Activated CD8-positive, alpha-beta memory T cell treated with anti-CD3 and anti-CD28 coated beads, Interleukin-2, amount 50 U/mL, for 4 hours (primary cell): ENCODE data around the gene SPPL2B.

Experiments used
- DNase-seq: peaks from one replicate; pipeline ENCODE4 v3.0.0-alpha.2; 2020

Gene SPPL2B

DNA sequence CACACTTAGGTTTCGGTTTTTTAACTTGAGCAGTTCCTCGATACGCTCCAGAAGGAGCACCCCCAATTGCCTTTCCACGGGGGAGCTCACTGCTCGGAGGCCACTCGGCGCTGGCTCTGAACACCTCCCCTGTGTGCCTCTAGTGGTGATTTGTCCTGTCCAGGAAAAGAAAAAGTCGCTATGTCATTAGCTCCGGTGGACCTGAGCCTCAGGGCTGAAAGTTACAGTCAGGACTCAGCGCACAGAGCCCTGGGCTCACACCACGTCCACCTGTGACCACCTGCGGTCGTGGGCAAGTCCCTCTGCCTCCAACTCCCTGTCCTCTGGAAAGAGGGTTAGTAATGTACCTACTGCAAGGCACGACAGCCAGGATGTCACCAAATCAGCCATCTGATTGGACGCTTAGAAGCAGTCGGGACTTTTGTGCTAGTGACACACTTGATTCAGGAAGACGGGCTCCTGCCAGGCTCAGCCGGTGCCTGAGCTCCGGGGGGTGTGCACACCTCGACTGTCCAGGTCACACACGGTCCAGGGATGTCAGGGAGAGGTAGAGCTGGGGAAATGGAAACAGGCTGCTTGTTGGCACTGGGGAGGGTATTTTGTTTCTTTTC, 27.7 kb downstream of the SPPL2B start:
- no peak for DNase-seq

DNA sequence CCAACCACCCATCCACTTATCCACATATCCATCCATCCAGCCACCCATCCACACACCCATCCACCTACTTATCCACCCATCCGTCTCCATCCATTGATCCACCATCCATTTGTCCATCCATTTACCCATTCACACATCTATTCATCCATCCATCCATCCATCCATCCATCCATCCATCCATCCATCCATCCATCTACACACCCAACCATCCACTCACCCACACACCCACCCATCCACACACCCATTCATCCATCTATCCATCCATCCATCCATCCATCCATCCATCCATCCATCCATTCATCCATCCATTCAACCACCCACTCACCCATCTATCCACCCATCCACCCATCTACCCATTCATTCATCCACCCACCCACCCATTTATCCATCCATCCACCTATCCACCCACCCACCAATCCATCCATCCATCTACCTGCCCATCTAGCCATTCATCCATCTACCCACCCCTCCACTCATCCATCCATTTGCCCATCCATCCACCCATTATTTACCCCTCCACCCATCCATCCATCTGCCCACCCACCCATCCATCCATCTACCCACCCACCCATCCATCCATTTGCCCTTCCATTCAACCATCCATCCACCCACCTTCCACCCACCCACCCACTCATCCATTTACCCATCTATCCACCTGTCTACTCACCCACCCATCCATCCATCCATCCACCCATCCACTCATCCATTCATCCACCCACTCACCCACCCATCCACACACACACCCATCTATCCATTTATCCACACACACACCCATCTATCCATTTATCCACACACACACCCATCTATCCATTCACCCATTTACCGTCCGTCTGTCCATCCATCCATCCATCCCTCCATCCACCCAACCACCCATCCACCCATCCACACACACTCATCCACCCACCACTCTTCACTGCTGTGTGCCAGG, 29.1 kb downstream of the SPPL2B start:
- no peak for DNase-seq

DNA sequence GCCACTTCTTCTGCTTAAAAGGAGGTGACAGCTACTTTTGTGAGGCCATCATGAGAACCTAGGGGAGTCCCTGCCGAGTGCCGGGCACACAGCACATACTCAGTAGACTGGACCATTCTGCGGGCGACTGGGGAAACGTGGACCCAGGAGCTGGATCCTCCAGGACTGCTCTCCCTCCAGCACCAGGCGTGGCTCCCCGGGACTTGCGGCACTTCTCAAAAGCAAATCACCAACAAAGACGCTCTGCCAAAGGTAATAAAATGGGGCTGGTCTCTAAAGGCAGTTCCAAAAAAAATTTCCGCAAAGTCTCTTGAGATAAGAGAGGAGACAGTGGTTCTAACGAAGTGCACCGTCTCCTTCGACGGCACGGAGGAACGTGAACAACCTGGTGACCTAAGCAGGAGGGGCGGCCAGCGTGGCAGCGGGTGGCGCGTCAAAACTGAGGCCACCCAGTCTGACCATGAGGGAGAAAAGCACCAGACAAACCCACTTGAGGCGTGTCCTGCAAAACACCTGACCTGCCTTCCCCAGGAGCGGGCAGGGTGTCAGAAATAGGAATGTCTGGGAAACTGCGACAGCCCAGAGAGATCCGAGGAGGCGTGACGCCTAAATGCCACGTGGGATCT, 30.2 kb downstream of the SPPL2B start:
- no peak for DNase-seq

DNA sequence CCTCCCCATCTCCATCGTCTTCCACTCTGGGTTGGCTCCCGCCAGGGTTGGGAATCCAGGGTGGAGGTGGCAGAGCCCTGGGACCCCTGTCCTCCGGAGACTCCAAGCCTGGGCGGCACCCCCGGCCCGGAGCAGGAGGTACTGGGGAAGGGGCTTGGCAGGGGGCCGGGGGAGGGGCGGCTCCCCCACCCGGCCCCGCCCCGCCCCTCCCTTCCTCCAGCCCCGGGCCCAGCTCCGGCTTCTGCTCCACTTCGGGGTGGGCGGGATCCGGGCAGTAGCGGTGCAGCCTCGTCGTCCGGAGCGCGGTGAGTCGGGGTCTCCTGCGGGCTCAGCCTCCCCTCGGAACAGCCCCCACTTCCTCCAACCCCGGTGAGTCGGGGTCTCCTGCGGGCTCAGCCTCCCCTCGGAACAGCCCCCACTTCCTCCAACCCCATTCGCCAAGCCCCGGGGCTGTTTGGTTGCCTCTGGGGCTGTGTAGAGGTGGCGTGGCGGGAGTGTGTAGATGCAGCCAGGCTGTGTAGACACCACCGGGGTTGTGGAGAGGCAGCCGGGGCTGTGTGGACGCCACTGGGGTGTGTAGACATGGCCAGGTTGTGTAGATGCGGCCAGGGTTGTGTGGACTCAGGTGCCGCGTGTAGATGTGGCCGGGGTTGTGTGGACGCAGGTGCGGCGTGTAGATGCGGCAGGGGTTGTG, 31.7 kb downstream of the SPPL2B start, which contains the start of gene TMPRSS9:
Gene TMPRSS9, plus strand, starts transcription at position 274 of the 694 bp plus-strand sequence. CDS start 29,521 bp downstream, outside the sequence.
- no peak for DNase-seq

DNA sequence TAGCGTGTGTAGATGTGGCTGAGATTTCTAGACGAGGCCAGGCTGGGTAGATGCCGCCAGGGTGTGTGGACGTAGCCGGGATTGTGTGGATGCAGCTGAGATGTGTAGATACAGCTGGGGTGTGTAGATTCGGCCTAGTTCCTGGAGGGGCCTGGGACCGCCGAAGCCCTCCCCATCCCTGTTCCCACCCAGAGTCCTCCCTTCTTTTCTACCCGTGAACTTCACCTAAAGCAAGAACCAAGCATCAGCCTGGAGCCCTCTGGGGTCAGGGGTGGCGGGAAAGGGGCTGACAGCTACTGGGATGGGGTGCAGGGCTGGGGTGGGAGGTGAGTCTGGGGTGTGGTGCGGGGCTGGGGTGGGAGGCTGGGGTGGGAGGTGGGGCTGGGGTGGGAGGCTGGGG, 32.3 kb downstream of the SPPL2B start:
- no peak for DNase-seq

DNA sequence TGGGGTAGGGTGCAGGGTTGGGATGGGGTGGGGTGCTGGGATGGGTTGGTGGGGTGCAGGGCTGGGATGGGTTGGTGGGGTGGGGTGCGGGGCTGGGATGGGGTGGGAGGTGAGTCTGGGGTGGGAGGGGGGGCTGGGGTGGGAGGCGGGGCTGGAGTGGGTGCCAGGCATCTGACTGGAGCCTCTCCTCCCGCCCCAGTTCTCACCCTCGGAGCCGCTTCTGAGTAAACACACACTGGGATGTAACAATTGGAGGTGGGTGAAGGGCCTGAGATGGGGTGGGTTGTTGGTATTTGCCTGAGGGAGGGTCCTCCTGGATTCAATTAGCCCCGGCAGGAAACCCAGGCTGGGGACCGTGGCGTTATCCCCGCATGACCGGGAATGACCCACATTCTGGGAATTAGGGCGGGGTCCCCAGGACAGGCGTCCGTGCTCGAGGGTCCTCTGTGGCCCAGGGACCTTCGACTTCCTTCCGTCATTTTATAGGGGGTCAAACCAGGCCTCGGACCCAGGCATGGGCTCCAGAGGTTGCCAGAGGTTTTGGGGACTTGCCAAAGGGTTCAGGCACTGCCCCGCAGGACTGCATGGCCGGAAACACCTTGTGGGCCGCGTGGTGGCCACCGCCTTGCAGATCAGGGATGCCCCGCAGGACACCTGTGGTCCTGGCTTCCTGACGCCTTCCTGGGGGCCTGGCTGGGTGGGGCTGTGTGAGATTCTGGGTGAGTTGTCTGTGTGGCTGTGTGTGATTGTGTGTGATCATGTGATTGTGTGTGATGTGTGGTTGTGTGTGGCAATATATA, 33.0 kb downstream of the SPPL2B start:
- no peak for DNase-seq

DNA sequence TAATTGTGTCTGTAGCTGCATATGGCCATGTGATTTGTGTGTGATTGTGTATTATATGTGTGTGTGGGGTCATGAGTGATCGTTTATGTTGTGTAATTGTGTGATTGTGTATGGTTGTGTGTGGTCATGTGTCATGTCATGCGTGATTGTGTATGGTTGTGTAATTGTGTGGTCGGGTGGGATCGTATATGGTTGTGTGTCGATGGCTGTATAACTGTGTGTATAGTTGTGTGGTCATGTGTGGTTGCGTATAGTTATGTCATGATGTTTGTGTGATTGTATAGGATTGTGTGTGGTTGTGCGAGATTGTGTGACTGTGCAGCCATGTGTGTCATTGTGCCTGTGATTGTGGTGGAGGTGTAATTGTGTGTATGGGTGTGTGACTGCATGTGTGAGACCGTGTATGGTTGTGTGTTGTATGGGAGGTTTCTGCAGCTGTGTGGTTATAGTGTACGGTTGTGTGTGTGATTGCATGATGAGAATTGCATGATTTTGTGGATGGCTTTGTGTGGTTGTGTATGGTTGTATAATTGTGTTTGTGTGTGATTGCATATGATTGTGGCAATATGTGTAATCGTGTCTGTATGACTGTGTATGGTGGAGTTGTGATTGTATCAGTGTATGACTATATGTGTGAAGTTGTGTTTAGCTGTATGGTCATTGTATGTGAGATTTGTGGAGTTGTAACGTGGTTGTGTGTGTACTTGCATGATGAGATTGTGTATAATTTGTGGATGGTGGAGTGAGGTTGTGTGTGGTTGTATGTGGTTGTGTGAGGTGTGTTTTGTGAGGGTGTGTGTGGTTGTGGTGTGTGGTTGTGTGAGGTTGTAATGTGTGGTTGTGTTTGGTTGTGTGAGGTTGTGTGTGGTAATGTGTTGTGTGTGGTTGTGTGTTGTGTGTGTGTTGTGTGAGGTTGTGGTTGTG, 33.8 kb downstream of the SPPL2B start:
- DNase-seq: no peak

DNA sequence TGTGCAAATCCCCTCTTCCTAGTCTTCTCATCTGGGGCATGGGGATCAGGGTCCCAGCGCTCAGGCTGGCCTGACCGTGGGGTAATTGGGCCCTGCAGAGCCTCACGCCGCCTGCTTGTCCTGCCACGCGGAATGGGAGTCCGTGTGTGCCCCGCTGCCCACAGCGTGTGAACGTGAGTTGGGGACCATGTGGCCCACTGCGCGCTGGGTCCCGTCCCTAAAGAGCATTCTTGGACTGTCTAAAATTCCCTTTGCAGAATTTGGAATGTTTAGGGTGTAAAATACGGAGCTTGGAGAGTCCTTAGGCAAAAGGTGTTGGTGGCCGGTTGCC, 34.5 kb downstream of the SPPL2B start:
- no peak for DNase-seq

DNA sequence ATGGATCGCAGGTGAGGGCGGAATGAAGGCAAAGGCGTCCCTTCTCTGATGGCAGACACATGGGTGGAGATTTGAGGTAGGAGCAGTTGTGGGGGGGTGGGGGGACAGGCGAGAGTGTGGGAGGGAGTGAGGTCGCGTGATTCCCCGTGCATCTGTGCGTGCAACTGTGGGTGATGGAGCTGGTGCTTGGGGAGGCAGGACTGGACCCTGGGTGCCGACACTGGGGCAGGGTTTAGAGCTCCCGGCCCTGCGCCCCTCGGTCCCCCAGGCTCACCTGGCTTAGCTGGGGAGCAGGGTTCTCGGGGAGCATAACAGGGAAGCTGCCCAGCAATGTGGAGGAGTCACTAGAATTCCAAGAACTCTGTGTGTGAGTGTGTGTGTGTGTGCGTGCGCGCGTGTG, 34.9 kb downstream of the SPPL2B start:
- no peak for DNase-seq

DNA sequence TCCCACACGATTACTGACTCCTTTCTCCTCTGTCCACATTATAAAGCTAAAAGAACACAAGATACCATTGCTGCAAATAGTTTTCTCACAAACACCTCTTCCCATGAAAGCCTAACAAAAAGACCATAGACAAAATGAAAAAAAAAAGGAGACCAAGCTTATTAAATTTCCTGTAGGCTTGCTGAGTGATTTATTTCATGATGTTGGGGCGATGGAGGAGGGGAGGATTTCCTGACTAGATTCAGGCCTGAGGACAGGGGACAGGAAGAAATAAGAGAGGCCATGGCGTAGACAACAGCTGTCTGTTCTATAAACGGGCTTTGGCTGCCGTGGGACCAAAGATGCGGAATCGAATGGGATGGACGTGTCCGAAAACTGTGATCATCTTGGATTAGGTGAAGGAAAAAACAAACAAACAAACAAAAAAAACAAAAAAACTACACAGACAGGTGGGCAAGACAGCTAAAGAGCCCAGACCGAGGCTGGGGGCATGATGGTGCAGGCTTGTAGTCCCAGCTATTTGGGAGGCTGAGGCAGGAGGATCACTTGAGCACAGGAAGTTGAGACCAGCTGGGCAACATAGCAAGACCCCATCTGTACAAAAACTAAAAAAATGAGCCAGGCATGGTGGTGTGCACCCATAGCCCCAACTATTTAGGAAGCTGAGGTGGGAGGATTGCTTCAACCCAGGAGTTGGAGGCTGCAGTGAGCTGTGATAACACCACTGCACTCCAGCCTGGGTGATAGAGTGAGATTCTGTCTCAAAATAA, 36.9 kb downstream of the SPPL2B start:
- no peak for DNase-seq

DNA sequence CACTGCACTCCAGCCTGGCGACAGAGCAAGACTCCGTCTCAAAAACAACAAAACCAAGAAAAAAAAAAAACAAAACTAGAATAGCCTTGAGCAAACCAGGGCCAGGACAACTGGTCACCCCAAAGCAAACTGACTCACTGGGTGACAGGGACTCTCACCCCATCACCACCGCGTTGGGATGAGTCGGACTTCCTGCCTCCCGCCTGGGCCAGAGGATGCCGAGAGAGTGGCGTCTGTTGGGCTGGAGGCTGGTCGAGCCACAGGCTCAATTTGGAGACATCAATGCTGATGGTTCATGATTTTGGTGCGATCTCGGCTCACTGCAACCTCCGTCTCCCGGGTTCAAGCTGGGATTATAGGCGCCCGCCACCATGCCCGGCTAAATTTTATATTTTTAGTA, 43.2 kb downstream of the SPPL2B start:
- no peak for DNase-seq

DNA sequence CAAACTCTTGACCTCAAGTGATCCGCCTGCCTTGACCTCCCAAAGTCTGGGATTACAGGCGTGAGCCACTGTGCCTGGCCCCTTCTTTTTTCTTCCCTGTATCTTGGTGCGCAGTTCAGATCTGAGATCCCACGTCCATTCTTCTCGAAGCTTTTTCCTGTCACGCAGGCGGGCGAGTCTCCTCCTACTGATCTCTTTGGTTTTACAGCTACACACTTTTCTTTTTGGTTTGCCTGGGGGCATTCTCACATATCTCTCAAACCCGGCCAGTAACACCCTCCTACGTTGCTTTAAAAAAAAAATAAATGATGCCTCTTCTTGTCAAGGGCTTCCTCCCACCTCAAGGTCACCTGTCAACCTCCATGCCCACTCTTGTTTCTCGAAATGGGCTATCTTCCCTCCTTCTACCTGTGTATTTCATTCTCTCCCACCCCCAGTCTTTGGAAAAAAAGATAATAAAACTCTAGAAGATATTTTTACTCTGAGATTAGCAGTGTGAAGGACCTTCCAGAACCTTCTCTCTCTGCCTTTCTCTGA, 43.7 kb downstream of the SPPL2B start:
- no peak for DNase-seq

DNA sequence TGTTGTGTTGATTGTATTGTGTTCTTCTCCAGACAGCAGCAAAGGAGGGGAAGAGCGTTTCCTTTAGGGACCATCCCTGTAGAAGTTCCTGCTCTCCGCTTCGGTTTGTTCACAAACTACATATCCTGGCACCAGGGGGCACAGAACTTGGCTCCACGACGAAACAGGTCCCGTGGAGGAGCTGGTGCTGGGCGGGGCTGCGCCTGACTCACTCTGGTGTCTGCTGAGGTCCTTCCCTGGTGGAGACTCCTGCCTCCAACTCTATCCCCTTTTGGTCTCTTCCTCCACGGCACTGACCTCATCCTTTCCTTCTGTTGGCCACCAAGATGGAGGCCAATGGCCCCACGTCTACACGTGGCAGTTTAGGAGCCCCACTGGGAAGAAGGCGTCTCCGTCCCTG, 46.3 kb downstream of the SPPL2B start:
- DNase-seq: no peak

DNA sequence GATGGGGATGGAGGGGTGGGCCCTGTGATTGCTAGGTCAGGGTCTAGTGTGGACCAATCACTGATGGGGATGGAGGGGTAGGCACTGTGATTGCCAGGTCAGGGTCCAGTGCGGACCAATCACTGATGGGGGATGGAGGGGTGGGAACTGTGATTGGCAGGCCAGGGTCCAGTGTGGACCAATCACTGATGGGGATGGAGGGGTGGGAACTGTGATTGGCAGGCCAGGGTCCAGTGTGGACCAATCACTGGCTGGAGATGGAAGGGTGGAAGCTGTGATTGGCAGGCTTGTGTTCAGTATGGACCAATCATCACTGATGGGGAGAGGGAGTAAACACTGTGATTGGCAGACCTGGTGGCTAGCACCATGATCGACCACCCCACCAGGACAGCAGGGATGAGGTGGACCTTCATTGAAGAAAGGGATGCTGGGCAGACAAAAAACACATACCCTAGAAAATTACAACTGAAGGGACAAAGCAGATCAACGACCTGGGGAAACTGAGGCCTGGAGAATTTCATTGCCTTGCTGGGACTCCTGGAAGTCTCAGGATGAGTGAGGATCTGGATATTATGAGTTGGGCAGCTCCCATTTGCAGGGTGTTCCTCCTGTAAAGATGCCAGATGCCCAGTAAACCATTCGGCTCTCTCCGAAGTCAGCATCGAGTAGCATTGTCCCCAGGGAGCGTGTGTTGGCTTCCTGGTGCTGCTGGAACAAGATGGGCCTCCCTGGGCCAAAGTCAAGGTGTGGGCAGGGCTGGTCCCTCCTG, 47.1 kb downstream of the SPPL2B start:
- DNase-seq: no peak

DNA sequence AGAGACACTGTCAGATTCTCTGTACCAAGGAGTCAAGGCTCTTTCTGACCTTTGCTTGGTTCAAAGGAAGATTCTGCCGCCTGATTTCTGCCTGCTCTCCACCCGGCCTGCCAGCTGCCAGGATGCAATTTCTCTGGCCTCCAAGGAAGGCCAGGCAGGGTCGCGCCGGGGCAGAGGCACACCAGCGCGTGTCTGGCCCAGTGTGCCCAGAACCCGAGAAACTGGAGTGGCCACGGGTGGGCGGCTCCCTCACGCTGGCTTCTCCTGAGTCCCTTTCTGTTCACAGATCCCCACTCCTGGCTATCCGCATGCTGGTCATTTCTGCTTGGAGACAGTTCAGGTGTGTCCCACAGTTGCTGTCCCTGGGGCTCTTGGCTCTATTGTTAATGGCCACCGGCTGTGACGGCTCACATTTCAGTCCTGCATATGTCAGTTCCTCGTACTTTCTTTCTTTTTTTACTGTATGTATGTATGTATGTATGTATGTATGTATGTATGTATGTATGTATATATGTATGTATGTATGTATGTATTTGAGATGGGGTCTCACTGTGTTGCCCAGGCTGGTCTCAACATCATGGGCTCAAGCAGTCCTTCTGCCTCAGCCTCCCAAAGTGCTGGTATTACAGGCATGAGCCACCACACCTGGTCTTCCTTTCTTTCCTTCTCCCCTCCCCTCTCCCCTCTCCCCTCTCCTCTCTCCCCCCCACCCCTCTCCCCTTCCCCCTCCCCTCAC, 48.5 kb downstream of the SPPL2B start:
- no peak for DNase-seq

DNA sequence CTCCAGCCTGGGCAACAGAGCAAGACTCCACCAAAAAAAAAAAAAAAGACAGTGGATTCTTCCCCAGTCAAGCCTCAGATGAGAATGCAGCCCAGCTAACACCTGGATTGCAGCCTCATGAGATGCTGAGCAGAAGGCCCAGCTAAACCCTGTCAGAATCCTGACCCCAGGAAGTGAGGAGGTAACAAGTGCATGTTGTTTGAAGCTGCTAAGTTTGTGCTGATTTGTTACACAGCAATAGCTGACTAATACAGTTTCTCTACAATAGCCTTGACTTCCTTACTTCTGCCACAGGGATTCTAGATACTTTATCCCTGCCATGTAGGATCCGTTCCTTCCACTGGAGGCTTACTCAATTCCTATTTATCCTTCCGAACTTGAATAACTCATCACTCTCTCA, 52.1 kb downstream of the SPPL2B start:
- DNase-seq: no peak

DNA sequence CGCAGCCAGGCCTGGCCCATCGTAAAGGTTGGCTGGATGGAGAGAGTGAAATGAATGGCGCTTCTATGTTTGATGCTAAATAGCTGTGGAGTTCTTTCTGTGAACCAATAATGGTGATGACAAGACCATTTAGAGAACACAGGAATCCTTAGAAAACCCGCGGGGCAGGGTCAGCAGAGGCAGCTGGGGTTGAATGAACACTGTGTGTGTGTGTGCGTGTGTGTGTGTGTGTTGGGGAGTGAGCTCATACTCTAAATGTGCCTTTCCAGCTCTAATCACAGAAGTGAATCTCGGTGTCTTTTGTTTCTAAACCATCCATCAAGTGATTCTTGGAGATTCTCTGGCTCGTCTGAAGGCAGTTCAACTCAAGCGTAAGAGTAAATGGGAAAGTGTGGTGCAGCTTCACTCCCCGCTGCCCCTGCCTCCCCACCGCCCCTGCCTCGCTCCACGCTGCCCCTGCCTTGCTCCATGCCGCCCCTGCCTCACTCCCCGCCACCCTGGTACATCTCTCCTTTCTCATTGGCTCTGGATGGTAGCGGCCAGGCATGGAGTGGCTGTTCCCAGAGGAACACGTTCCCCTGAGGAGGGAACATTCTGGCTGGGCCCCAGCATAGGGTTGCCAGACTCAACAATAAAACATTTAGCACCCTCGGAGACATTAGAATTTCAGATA, 52.8 kb downstream of the SPPL2B start:
- no peak for DNase-seq

DNA sequence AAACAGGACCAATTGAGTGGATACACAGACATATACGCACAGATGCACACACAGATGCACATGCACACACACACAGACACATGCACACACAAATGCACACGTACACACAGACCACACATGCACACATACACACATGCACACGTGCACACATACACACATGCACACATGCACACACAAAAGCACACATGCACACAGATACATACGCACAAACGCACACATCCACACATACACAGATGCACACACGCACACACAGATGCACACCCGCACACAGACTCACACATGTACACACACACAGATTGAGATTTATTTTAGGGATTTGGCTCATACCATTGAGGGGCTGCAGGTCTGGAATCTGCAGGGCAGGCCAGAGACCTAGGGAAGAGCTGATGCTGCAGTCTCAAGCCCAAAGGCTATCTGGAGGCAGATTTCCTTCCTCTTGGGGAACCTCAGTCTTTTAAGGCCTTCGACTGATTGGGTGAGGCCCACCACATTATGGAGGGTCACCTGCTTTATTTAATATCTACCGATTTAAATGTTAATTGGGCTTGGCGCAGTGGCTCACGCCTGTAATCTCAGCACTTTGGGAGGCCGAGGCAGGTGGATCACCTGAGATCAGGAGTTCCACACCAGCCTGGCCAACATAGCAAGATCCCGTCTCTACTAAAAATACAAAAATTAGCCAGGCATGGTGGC, 54.2 kb downstream of the SPPL2B start:
- DNase-seq: no peak
